ENCODE data around the gene TOP1.
"Not testable (repeated sequence)": the region's sequence is repeated elsewhere in the genome, so short reads cannot be mapped to it uniquely, and the experiment has no call there.

TOP1 gene

DNA sequence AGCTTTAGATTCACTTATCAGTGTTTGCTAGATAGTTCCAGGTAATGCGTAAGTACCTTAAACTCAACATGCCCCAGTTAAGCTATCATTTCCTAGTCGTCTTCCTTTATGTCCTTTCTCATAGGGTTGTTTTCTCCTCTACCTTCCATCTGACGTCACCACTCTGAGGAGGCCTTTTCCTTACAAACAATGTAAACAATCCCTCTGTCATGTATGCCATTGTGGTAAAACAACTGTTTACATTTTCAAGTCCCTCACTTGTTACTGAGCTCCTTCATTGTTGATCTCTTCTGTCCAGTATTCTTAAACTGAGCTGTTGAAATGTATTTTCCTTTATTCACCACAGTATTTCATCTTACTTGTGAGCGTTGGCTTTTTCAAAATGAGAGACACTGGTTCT is 63.3 kb downstream of the TOP1 start:
- Mint-ChIP-seq H3K36me3 (peaks cover 32 to 46% of the 10 kb centered on the region in 2 donors), H3K27ac (no peak overlapping the region), H3K4me3 (no peak overlapping the region), H3K27me3 (no peaks in the 10 kb centered on the region), H3K4me1 (peaks cover 2 to 15% of the 10 kb centered on the region in 2 donors), H3K9me3 (no peaks in the 10 kb centered on the region)
- DNase-seq (no peak), ATAC-seq (replicated peaks) (no peak)

- Mint-ChIP-seq H3K27ac (peak overlapping the region; percentile 20), H3K9me3 (no peaks in the 10 kb centered on the region), H3K27me3 (no peaks in the 10 kb centered on the region), H3K4me3 (no peak overlapping the region), H3K4me1 (peaks cover 2 to 8% of the 10 kb centered on the region in 2 donors), H3K36me3 (peaks cover 25 to 45% of the 10 kb centered on the region in 2 donors)
- ATAC-seq (replicated peaks) (no peak), DNase-seq (no peak)
Measured at GRCh38 chr20:41094353-41095055, 65.9 kb downstream of the TOP1 start.

- peak; percentile 53 to 63 for ATAC-seq (replicated peaks)
Measured at GRCh38 chr20:41095110-41095969, 66.7 kb downstream of the TOP1 start.

GRCh38 chr20:41098703-41099250 is 70.2 kb downstream of the TOP1 start:
- no peak for ATAC-seq (replicated peaks)
- Mint-ChIP-seq H3K9me3 (no peaks in the 10 kb centered on the region), H3K4me1 (peaks cover 2 to 8% of the 10 kb centered on the region in 2 donors), H3K27ac (no peak overlapping the region), H3K4me3 (no peak overlapping the region), H3K27me3 (no peaks in the 10 kb centered on the region), H3K36me3 (peaks cover 18 to 50% of the 10 kb centered on the region in 2 donors)
- DNase-seq: no peak

More at GRCh38 chr20:41095110-41095969, 66.7 kb downstream of the TOP1 start:
- H3K4me3 Mint-ChIP-seq: no peak overlapping the region
- H3K9me3 Mint-ChIP-seq: no peaks in the 10 kb centered on the region
- DNase-seq: peak; percentile 3
- no peak overlapping the region for H3K27ac Mint-ChIP-seq
- no peaks in the 10 kb centered on the region for H3K27me3 Mint-ChIP-seq
- H3K36me3 Mint-ChIP-seq: peaks cover 26 to 47% of the 10 kb centered on the region in 2 donors
- H3K4me1 Mint-ChIP-seq: peaks cover 2 to 8% of the 10 kb centered on the region in 2 donors

- no peaks in the 10 kb centered on the region for H3K9me3 Mint-ChIP-seq
- H3K27me3 Mint-ChIP-seq: no peaks in the 10 kb centered on the region
- peaks cover 21 to 60% of the 10 kb centered on the region in 2 donors for H3K36me3 Mint-ChIP-seq
- no peak overlapping the region for H3K4me3 Mint-ChIP-seq
- peaks cover 2 to 8% of the 10 kb centered on the region in 2 donors for H3K4me1 Mint-ChIP-seq
- no peak for DNase-seq
- ATAC-seq (replicated peaks): no peak
- H3K27ac Mint-ChIP-seq: no peak overlapping the region
Measured at GRCh38 chr20:41100001-41100480, 71.4 kb downstream of the TOP1 start.

DNA sequence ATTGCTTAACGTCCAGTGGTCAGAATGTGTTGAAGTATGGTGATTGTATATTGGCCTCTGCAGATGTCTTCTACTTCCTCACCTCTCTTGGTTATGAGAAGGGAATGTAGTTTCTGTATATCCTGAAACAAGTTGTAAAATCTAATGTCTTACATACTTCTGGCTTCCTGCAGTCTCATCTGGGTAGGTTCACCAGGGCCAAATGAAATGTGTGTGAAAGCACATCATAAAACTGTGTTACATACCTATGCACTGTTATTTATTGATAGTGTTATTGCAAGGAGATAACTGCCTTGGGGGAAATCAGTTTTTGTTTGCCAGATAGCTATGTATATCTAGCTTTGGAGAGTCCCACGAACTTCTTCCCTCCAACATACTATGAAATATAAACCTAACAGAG is 73.0 kb downstream of the TOP1 start:
- ATAC-seq (replicated peaks) (no peak), DNase-seq (no peak)
- Mint-ChIP-seq H3K4me1 (peaks cover 2 to 4% of the 10 kb centered on the region in 2 donors), H3K27me3 (no peaks in the 10 kb centered on the region), H3K36me3 (peaks cover 18 to 60% of the 10 kb centered on the region in 2 donors), H3K4me3 (no peak overlapping the region), H3K27ac (peak overlapping the region; percentile 6), H3K9me3 (no peaks in the 10 kb centered on the region)

DNA sequence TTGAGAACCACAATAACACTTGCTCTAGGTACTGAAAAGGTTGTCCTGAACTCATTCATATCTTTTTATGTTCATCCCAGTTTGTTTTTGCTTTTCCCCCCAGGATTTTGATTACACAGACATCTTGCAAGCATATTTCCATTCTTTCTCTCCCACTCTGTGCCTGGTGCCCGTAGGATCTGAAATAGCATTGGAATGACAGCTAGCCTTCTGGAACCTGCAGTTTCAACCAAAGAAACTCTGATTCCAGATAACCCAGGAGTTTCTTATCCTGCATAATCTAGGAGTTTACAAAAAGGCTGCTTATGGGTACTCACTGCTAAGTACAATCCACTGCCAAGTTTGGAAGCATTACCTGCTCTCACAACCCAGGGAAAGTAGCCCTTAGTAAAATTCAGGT is 79.9 kb downstream of the TOP1 start:
- ATAC-seq (replicated peaks): no peak
- H3K36me3 Mint-ChIP-seq: peaks cover 23 to 67% of the 10 kb centered on the region in 2 donors
- no peaks in the 10 kb centered on the region for H3K9me3 Mint-ChIP-seq
- H3K27ac Mint-ChIP-seq: no peak overlapping the region
- no peak overlapping the region for H3K4me3 Mint-ChIP-seq
- peaks cover 12 to 23% of the 10 kb centered on the region in 2 donors for H3K4me1 Mint-ChIP-seq
- H3K27me3 Mint-ChIP-seq: no peaks in the 10 kb centered on the region
- DNase-seq: no peak

DNA sequence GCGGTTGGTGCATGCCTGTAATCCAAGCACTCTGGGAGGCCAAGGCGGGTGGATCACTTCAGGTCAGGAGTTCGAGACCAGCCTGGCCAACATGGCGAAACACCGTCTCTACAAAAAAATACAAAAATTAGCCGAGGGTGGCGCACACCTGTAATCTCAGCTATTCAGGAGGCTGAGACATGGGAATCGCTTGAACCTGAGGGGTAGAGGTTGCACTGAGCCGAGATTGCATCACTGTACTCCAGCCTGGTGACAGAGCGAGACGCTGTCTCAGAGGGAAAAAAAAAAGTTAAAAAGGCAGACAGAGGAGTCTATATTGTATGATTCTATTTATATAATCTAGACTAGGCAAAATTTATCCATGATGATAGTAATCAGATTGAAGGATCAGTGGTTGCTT is 81.4 kb downstream of the TOP1 start:
- ATAC-seq (replicated peaks) (no peak), DNase-seq (no peak)
- Mint-ChIP-seq H3K27me3 (no peaks in the 10 kb centered on the region), H3K4me3 (no peak overlapping the region), H3K36me3 (peaks cover 22 to 63% of the 10 kb centered on the region in 2 donors), H3K9me3 (no peaks in the 10 kb centered on the region), H3K4me1 (peaks cover 12 to 23% of the 10 kb centered on the region in 2 donors), H3K27ac (no peak overlapping the region)

DNA sequence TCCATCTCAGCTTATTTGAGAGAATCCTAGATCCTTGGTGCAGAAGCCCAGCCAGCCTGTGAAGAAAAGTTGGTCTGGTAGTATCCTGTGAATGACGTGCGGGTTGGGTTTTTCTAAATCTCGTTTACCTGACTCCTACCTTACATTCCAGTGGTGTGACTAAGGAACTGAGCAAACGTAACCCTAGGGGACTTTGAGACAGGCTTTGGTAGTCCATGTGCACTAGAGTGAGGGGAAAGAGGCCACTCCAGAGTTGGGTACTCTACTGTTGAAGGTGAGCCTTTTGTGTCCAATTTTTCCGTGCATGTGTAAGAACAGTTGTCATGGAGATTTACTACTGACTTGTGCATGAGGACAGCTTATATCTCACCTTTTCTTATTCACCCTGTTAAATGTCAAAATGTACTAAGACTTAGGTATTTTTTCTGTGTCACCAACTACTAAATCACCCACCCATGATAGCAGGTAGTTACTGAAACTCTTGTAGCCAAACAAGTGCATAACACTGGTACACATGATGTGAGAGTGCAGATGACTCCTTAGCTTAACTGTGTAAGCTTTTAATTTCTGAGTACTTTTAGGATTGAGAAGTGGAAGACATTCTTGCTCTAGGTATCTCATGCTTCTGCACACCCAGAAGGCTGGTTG is 82.4 kb downstream of the TOP1 start:
- peak overlapping the region; percentile 7 for H3K27ac Mint-ChIP-seq

DNA sequence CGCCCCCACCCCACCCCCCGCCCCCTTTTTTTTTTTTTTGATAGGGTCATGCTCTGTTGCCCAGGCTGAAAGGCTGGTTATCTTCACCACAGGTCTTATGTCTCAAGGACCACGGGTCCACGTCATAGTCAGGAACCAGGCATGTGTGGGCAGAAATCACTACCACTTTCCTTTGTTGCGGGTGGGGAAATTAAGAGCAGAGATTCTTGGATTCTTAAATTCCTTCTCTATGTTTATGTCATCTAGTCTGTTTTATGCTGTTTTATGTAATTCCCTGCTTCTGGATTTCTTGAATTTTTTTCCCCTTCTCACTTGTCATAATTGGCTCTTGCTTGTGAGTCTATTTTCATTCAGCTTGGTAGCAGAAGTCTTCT is 82.9 kb downstream of the TOP1 start:
- peaks cover 26 to 69% of the 10 kb centered on the region in 2 donors for H3K36me3 Mint-ChIP-seq
- peak; percentile 46 to 66 for ATAC-seq (replicated peaks)
- H3K4me3 Mint-ChIP-seq: no peak overlapping the region
- H3K27me3 Mint-ChIP-seq: no peaks in the 10 kb centered on the region
- H3K27ac Mint-ChIP-seq: peak overlapping the region; percentile 14
- DNase-seq: no peak
- no peaks in the 10 kb centered on the region for H3K9me3 Mint-ChIP-seq
- H3K4me1 Mint-ChIP-seq: peaks cover 12 to 23% of the 10 kb centered on the region in 2 donors

More for the DNA sequence above, 82.4 kb downstream of the TOP1 start:
- ATAC-seq (replicated peaks) (peak; percentile 42 to 55), DNase-seq (no peak)
- H3K36me3 Mint-ChIP-seq: peaks cover 25 to 68% of the 10 kb centered on the region in 2 donors
- peaks cover 12 to 23% of the 10 kb centered on the region in 2 donors for H3K4me1 Mint-ChIP-seq
- H3K27me3 Mint-ChIP-seq: no peaks in the 10 kb centered on the region
- H3K9me3 Mint-ChIP-seq: no peaks in the 10 kb centered on the region
- H3K4me3 Mint-ChIP-seq: no peak overlapping the region

- Mint-ChIP-seq H3K9me3 (no peaks in the 10 kb centered on the region), H3K4me3 (no peak overlapping the region), H3K4me1 (peaks cover 4 to 7% of the 10 kb centered on the region in 2 donors), H3K36me3 (peaks cover 26 to 62% of the 10 kb centered on the region in 2 donors), H3K27ac (no peak overlapping the region), H3K27me3 (no peaks in the 10 kb centered on the region)
- DNase-seq (no peak), ATAC-seq (replicated peaks) (no peak)
Measured at GRCh38 chr20:41116282-41116956, 87.8 kb downstream of the TOP1 start.

GRCh38 chr20:41118159-41118558 is 89.5 kb downstream of the TOP1 start:
- H3K4me3 Mint-ChIP-seq; H3K9me3 Mint-ChIP-seq; H3K4me1 Mint-ChIP-seq; DNase-seq; H3K27me3 Mint-ChIP-seq; ATAC-seq (replicated peaks); H3K27ac Mint-ChIP-seq: not testable (repeated sequence)
- H3K36me3 Mint-ChIP-seq: peaks cover 23 to 59% of the 10 kb centered on the region in 2 donors

GRCh38 chr20:41118632-41119031 is 90.0 kb downstream of the TOP1 start:
- no peak overlapping the region for H3K4me3 Mint-ChIP-seq
- H3K4me1 Mint-ChIP-seq: no peaks in the 10 kb centered on the region
- H3K9me3 Mint-ChIP-seq: no peaks in the 10 kb centered on the region
- peaks cover 24 to 59% of the 10 kb centered on the region in 2 donors for H3K36me3 Mint-ChIP-seq
- no peak overlapping the region for H3K27ac Mint-ChIP-seq
- H3K27me3 Mint-ChIP-seq: no peaks in the 10 kb centered on the region
- ATAC-seq (replicated peaks) (no peak), DNase-seq (no peak)
